Psoas muscle (tissue), 8 donors: ENCODE measurements around the gene MSTO1. TPM values are rescaled to one million over a fixed set of nuclear protein-coding genes. Genes with fewer than 3 reads are reported as not detected.
"Not testable (repeated sequence)": the region's sequence is repeated elsewhere in the genome, so short reads cannot be mapped to it uniquely, and the experiment has no call there.

Experiments used
- ATAC-seq, 4 donors: fragments of 200-7000 bp; cut with Tn5 transposase; one replicate each; pipeline ENCODE4 v1.9.1; 2020; ENCODE audit warnings: moderate library complexity in 3 of 4, mild to moderate bottlenecking in 2 of 4
- DNase-seq, 2 donors: peaks; one replicate each; pipeline ENCODE4 v3.0.0-alpha.2; 2020
- H3K27ac ChIP-seq: fragments of 200-600 bp; one replicate; pipeline ENCODE4 v1.8.0; 2022
- H3K27me3 ChIP-seq, 3 donors: fragments of 200-600 bp in 1 of 3; one replicate each; pipeline versions ENCODE4 v1.6.1 to v1.8.0; 2013 to 2022; ENCODE audit warnings: low read length in 2 of 3, mild to moderate bottlenecking in 2 of 3, moderate library complexity in 1 of 3; ENCODE audit not compliant: insufficient read depth in 3 of 3
- H3K36me3 ChIP-seq, 2 donors: fragments of 200-600 bp in 1 of 2; one replicate each; pipeline versions ENCODE4 v1.6.1 to v1.8.0; 2013 to 2022; ENCODE audit warnings: low read depth in 1 of 2, mild to moderate bottlenecking in 1 of 2, moderate library complexity in 1 of 2; ENCODE audit not compliant: insufficient read depth in 1 of 2
- H3K4me1 ChIP-seq: fragments of 200-600 bp; one replicate; pipeline ENCODE4 v1.8.0; 2022
- H3K4me3 ChIP-seq: fragments of 200-600 bp; one replicate; pipeline ENCODE4 v1.8.0; 2022; ENCODE audit warnings: mild to moderate bottlenecking
- H3K9me3 ChIP-seq: fragments of 200-600 bp; one replicate; pipeline ENCODE4 v1.8.0; 2022
- CTCF ChIP-seq: fragments of 200-600 bp; IDR thresholded peaks from one replicate; pipeline ENCODE4 v1.8.0; 2022; ENCODE audit warnings: antibody characterized with exemption
- WGBS, 3 donors: extraction: QIAGEN DNeasy Blood & Tissue Kit; methylation state at CpG; one replicate each; pipeline versions ENCODE4 v1.1.6 to v1.1.7; 2013; 5-methylcytosine and 5-hydroxymethylcytosine counted together
- intact Hi-C, 2 donors: fragments of 100-400 bp; cut with DNase I; formaldehyde crosslinking; loops; one replicate each; pipeline versions ENCODE4 v1.11.0 to v1.14.2; 2022
- polyA plus RNA-seq, 3 donors: library from polyadenylated mRNA; stranded (reverse); fragments of 200-250 nt; gene quantifications; one replicate each; pipeline ENCODE4 v1.2.3, GENCODE V29; 2013
- total RNA-seq, 4 donors: library from RNA; stranded (reverse); fragmentation: NEBNext Ultra II Directional in 2 of 4; extraction: Animal tissue kit (Norgen Biotek cat#: 25700) in 2 of 4; gene quantifications; one replicate each; pipeline versions ENCODE4 v1.2.1 to v1.2.4, GENCODE V29; 2021 to 2023
- donor health status: healthy with polysubstance abuse.
- donor health status: DM: no; HTN: no; CAD: no; lungs with moderate emphysema.
- donor health status: Bipolar disorder and iron deficiency.
- donor health status: healthy.
- donor health status: DM: yes; HTN: yes; CAD: no.
- donor health status: DM: no; HTN: no; CAD: no.
- donor health status: DM: no; HTN: no; CAD: no.
- donor health status: DM: yes; HTN: yes; CAD: no.

MSTO1 gene
- total and polyA plus RNA-seq, 7 donors: 4.5 to 15.3 (median 9.5) TPM

DNA sequence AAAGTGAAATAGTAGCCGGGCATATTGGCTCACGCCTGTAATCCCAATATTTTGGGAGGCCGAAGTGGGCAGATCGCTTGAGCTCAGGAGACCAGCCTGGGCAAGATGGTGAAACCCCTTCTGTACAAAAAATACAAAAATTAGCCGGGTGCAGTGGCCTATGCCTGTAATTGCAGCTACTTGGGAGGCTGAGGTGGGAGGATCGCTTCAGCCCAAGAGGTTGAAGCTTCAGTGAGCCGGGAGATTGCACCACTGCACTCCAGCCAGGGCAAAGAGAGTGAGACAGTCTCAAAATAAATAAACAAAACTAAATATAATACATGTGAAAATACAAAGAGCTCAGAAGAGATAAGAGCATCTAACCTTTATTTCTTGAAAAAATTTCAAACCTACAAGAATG lies 2.3 kb upstream of the MSTO1 start:
- TF ChIP-seq CTCF: no peak
- H3K4me3 ChIP-seq: no peak overlapping the region
- ATAC-seq: no peak
- H3K27ac ChIP-seq: no peak overlapping the region
- 71 to 74% (median 73%) methylated on average over 7 of the region's 7 CpGs for whole genome bisulfite sequencing, 3 donors
- H3K27me3 ChIP-seq: no peaks in the 10 kb centered on the region
- intact Hi-C loops: no loop called here
- peaks cover 0 to 8% of the 10 kb centered on the region in 2 donors for H3K36me3 ChIP-seq
- no peak for DNase-seq
- no peaks in the 10 kb centered on the region for H3K9me3 ChIP-seq
- H3K4me1 ChIP-seq: no peaks in the 10 kb centered on the region

GRCh38 chr1:155608888-155609225 lies 1.2 kb upstream of the MSTO1 start:
- no peaks in the 10 kb centered on the region for H3K4me1 ChIP-seq
- H3K27me3 ChIP-seq: no peaks in the 10 kb centered on the region
- no peak overlapping the region for H3K4me3 ChIP-seq
- TF ChIP-seq CTCF: no peak
- intact Hi-C loops: no loop called here
- peaks cover 0 to 13% of the 10 kb centered on the region in 2 donors for H3K36me3 ChIP-seq
- WGBS, 3 donors: 95% methylated on average over 9 of the region's 9 CpGs
- no peak overlapping the region for H3K27ac ChIP-seq
- H3K9me3 ChIP-seq: no peaks in the 10 kb centered on the region
- no peak for DNase-seq
- ATAC-seq: no peak

- H3K4me3 ChIP-seq: peak overlapping the region; percentile 85
- intact Hi-C loops, DNase-seq, H3K27me3 ChIP-seq, H3K4me1 ChIP-seq, H3K9me3 ChIP-seq, H3K27ac ChIP-seq: not testable (repeated sequence)
- peaks cover 0 to 18% of the 10 kb centered on the region in 2 donors for H3K36me3 ChIP-seq
- peak; percentile 32 to 49 (median 38) for ATAC-seq
- WGBS, 3 donors: 0 to 4% (median 0%) methylated on average over 4 to 5 of the region's 33 CpGs
Measured at GRCh38 chr1:155610257-155610647, 234 bp downstream of the MSTO1 start.

DNA sequence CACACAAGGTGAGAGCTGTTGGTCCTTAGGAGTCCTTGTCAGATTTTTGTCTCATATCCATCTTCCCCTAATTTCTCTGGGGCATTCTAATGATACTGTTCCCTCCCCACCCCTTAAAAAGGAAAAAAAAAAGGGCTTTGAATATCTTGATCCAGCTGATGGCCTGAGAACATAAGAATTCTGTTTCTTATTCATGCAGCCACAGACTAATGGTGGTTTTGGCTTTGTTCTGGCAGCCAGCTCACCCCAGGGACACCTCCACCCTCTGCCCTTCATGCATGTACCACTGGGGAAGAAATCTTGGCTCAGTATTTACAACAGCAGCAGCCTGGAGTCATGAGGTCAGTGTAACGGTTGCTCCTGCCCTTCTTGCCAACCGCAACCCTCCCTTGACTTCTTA lies 3.2 kb downstream of the MSTO1 start:
- DNase-seq, H3K9me3 ChIP-seq, H3K4me1 ChIP-seq, intact Hi-C loops, H3K4me3 ChIP-seq, H3K27me3 ChIP-seq, H3K27ac ChIP-seq, ATAC-seq: not testable (repeated sequence)
- no CpG with 5 or more reads among the region's 2 CpGs for WGBS, 3 donors
- H3K36me3 ChIP-seq: peaks cover 0 to 18% of the 10 kb centered on the region in 2 donors

GRCh38 chr1:155622191-155622590 lies 12.2 kb downstream of the MSTO1 start:
- H3K9me3 ChIP-seq: no peaks in the 10 kb centered on the region
- H3K27me3 ChIP-seq: no peaks in the 10 kb centered on the region
- no peak for DNase-seq
- H3K4me1 ChIP-seq: no peaks in the 10 kb centered on the region
- intact Hi-C loops: no loop called here
- ATAC-seq: no peak
- WGBS, 3 donors: 56 to 65% (median 64%) methylated on average over 2 of the region's 2 CpGs
- TF ChIP-seq CTCF: no peak
- H3K4me3 ChIP-seq: no peak overlapping the region
- no peaks in the 10 kb centered on the region for H3K36me3 ChIP-seq
- H3K27ac ChIP-seq: no peak overlapping the region

DNA sequence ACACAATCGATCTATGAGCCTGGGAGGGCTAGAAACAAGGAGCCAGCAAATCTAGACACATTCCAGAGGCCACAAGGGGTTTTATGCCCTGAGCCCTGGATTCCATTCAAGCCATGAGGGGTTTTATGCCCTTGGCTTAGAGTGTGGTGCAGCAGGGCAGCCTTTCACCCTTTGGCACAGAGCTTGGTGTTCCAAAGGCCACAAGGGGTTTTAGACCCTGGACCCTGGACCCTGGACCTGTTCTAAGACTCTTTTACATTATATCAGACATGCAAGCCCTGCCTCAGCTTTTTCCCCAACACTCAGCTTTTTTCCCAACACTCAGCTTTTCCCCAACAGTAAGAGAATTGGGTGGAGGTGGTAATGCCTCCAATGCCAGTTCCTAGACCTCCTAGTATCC lies 13.3 kb downstream of the MSTO1 start:
- DNase-seq (no peak), ATAC-seq (no peak)
- no peak overlapping the region for H3K4me3 ChIP-seq
- H3K36me3 ChIP-seq: no peaks in the 10 kb centered on the region
- intact Hi-C loops: no loop called here
- H3K27ac ChIP-seq: no peak overlapping the region
- H3K27me3 ChIP-seq: no peaks in the 10 kb centered on the region
- WGBS, 3 donors: 50 to 69% (median 63%) methylated on average over 1 of the region's 1 CpG
- H3K4me1 ChIP-seq: no peaks in the 10 kb centered on the region
- no peaks in the 10 kb centered on the region for H3K9me3 ChIP-seq
- TF ChIP-seq CTCF: no peak

GRCh38 chr1:155626428-155626827 lies 16.4 kb downstream of the MSTO1 start:
- H3K9me3 ChIP-seq, H3K27ac ChIP-seq, H3K27me3 ChIP-seq, H3K4me1 ChIP-seq, intact Hi-C loops, H3K4me3 ChIP-seq, H3K36me3 ChIP-seq, DNase-seq, ATAC-seq: not testable (repeated sequence)
- WGBS, 3 donors: 80 to 86% (median 82%) methylated on average over 4 of the region's 7 CpGs
